Activated naive CD8-positive, alpha-beta T cell treated with anti-CD3 and anti-CD28 coated beads, Interleukin-2, amount 50 U/mL, for 24 hours (primary cell): ENCODE results near the gene EGFR.

Experiments
- ATAC-seq: fragments of 150-1000 bp; cut with Tn5 transposase; one replicate; pipeline ENCODE4 v1.10.0; 2021
- DNase-seq: peaks from one replicate; pipeline ENCODE4 v3.0.0; 2021
- H3K27ac Mint-ChIP-seq: one replicate; pipeline ENCODE4 v1.8.0; 2021; ENCODE audit warnings: mild to moderate bottlenecking, mixed read lengths
- H3K27me3 Mint-ChIP-seq: one replicate; pipeline ENCODE4 v1.8.0; 2021; ENCODE audit warnings: mixed read lengths
- H3K36me3 Mint-ChIP-seq: one replicate; pipeline ENCODE4 v1.8.0; 2021; ENCODE audit warnings: low read depth, mixed read lengths
- H3K4me1 Mint-ChIP-seq: one replicate; pipeline ENCODE4 v1.8.0; 2021; ENCODE audit warnings: mixed read lengths
- H3K4me3 Mint-ChIP-seq: one replicate; pipeline ENCODE4 v1.8.0; 2021; ENCODE audit warnings: mild to moderate bottlenecking, moderate library complexity, mixed read lengths
- H3K9me3 Mint-ChIP-seq: one replicate; pipeline ENCODE4 v1.8.0; 2021; ENCODE audit warnings: mixed read lengths

Gene EGFR

GRCh38 chr7:55099821-55100543 is 81.2 kb downstream of the EGFR start:
- Mint-ChIP-seq H3K4me1 (peaks cover 3% of the 10 kb centered on the region), H3K9me3 (no peaks in the 10 kb centered on the region), H3K4me3 (no peak overlapping the region), H3K36me3 (no peaks in the 10 kb centered on the region), H3K27ac (no peak overlapping the region), H3K27me3 (peaks cover 32% of the 10 kb centered on the region)
- no peak for DNase-seq
- no peak for ATAC-seq

- ATAC-seq, result no peak
- DNase-seq, result no peak
- Mint-ChIP-seq H3K4me3 (no peak overlapping the region), H3K9me3 (no peaks in the 10 kb centered on the region), H3K27ac (no peak overlapping the region), H3K4me1 (peaks cover 6% of the 10 kb centered on the region), H3K36me3 (no peaks in the 10 kb centered on the region), H3K27me3 (peaks cover 28% of the 10 kb centered on the region)
Measured at GRCh38 chr7:55100544-55101327, 81.9 kb downstream of the EGFR start.

- no peaks in the 10 kb centered on the region for H3K36me3 Mint-ChIP-seq
- DNase-seq (no peak), ATAC-seq (no peak)
- no peaks in the 10 kb centered on the region for H3K9me3 Mint-ChIP-seq
- peaks cover 6% of the 10 kb centered on the region for H3K4me1 Mint-ChIP-seq
- H3K27ac Mint-ChIP-seq, result no peak overlapping the region
- H3K27me3 Mint-ChIP-seq, result peaks cover 30% of the 10 kb centered on the region
- no peak overlapping the region for H3K4me3 Mint-ChIP-seq
Measured at GRCh38 chr7:55101359-55101758, 82.5 kb downstream of the EGFR start.

GRCh38 chr7:55104123-55104522 is 85.3 kb downstream of the EGFR start:
- DNase-seq, result no peak
- peaks cover 6% of the 10 kb centered on the region for H3K4me1 Mint-ChIP-seq
- no peak for ATAC-seq
- H3K4me3 Mint-ChIP-seq, result no peak overlapping the region
- no peak overlapping the region for H3K27ac Mint-ChIP-seq
- peaks cover 35% of the 10 kb centered on the region for H3K27me3 Mint-ChIP-seq
- no peaks in the 10 kb centered on the region for H3K36me3 Mint-ChIP-seq
- no peaks in the 10 kb centered on the region for H3K9me3 Mint-ChIP-seq

GRCh38 chr7:55104712-55105433 is 86.1 kb downstream of the EGFR start:
- peaks cover 6% of the 10 kb centered on the region for H3K4me1 Mint-ChIP-seq
- no peak for DNase-seq
- no peaks in the 10 kb centered on the region for H3K36me3 Mint-ChIP-seq
- no peaks in the 10 kb centered on the region for H3K9me3 Mint-ChIP-seq
- H3K27ac Mint-ChIP-seq, result no peak overlapping the region
- peaks cover 34% of the 10 kb centered on the region for H3K27me3 Mint-ChIP-seq
- no peak overlapping the region for H3K4me3 Mint-ChIP-seq
- ATAC-seq, result no peak

- DNase-seq (no peak), ATAC-seq (no peak)
- Mint-ChIP-seq H3K36me3 (no peaks in the 10 kb centered on the region), H3K4me1 (peaks cover 6% of the 10 kb centered on the region), H3K27me3 (peaks cover 34% of the 10 kb centered on the region), H3K4me3 (no peak overlapping the region), H3K27ac (no peak overlapping the region), H3K9me3 (no peaks in the 10 kb centered on the region)
Measured at GRCh38 chr7:55105952-55106351, 87.1 kb downstream of the EGFR start.

- no peak overlapping the region for H3K4me3 Mint-ChIP-seq
- no peak overlapping the region for H3K27ac Mint-ChIP-seq
- H3K9me3 Mint-ChIP-seq, result no peaks in the 10 kb centered on the region
- peaks cover 6% of the 10 kb centered on the region for H3K4me1 Mint-ChIP-seq
- DNase-seq (no peak), ATAC-seq (no peak)
- H3K36me3 Mint-ChIP-seq, result no peaks in the 10 kb centered on the region
- H3K27me3 Mint-ChIP-seq, result peaks cover 18% of the 10 kb centered on the region
Measured at GRCh38 chr7:55107946-55108345, 89.1 kb downstream of the EGFR start.

GRCh38 chr7:55108401-55108800 is 89.6 kb downstream of the EGFR start:
- no peaks in the 10 kb centered on the region for H3K36me3 Mint-ChIP-seq
- no peaks in the 10 kb centered on the region for H3K9me3 Mint-ChIP-seq
- peaks cover 14% of the 10 kb centered on the region for H3K27me3 Mint-ChIP-seq
- H3K4me1 Mint-ChIP-seq, result peaks cover 6% of the 10 kb centered on the region
- H3K27ac Mint-ChIP-seq, result no peak overlapping the region
- no peak overlapping the region for H3K4me3 Mint-ChIP-seq
- ATAC-seq, result no peak
- no peak for DNase-seq

- H3K27me3 Mint-ChIP-seq, result peaks cover 12% of the 10 kb centered on the region
- ATAC-seq, result no peak
- no peaks in the 10 kb centered on the region for H3K36me3 Mint-ChIP-seq
Measured at GRCh38 chr7:55108818-55109217, 90.0 kb downstream of the EGFR start.

GRCh38 chr7:55109404-55110167 is 90.8 kb downstream of the EGFR start:
- no peak for DNase-seq
- no peaks in the 10 kb centered on the region for H3K9me3 Mint-ChIP-seq
- no peak for ATAC-seq
- H3K27ac Mint-ChIP-seq, result no peak overlapping the region
- H3K36me3 Mint-ChIP-seq, result no peaks in the 10 kb centered on the region
- H3K27me3 Mint-ChIP-seq, result peaks cover 11% of the 10 kb centered on the region
- peaks cover 6% of the 10 kb centered on the region for H3K4me1 Mint-ChIP-seq
- H3K4me3 Mint-ChIP-seq, result no peak overlapping the region

More at GRCh38 chr7:55108818-55109217, 90.0 kb downstream of the EGFR start:
- peaks cover 6% of the 10 kb centered on the region for H3K4me1 Mint-ChIP-seq
- no peak for DNase-seq
- no peak overlapping the region for H3K27ac Mint-ChIP-seq
- no peak overlapping the region for H3K4me3 Mint-ChIP-seq
- no peaks in the 10 kb centered on the region for H3K9me3 Mint-ChIP-seq

GRCh38 chr7:55110282-55110992 is 91.6 kb downstream of the EGFR start:
- no peaks in the 10 kb centered on the region for H3K4me1 Mint-ChIP-seq
- ATAC-seq (no peak), DNase-seq (no peak)
- H3K4me3 Mint-ChIP-seq, result no peak overlapping the region
- no peaks in the 10 kb centered on the region for H3K36me3 Mint-ChIP-seq
- peaks cover 9% of the 10 kb centered on the region for H3K27me3 Mint-ChIP-seq
- H3K27ac Mint-ChIP-seq, result no peak overlapping the region
- no peaks in the 10 kb centered on the region for H3K9me3 Mint-ChIP-seq

- DNase-seq, result no peak
- H3K27me3 Mint-ChIP-seq, result peaks cover 9% of the 10 kb centered on the region
- H3K4me3 Mint-ChIP-seq, result no peak overlapping the region
- ATAC-seq, result no peak
- no peaks in the 10 kb centered on the region for H3K9me3 Mint-ChIP-seq
- no peaks in the 10 kb centered on the region for H3K36me3 Mint-ChIP-seq
- no peak overlapping the region for H3K27ac Mint-ChIP-seq
- no peaks in the 10 kb centered on the region for H3K4me1 Mint-ChIP-seq
Measured at GRCh38 chr7:55110993-55111361, 92.2 kb downstream of the EGFR start.

GRCh38 chr7:55112056-55112455 is 93.2 kb downstream of the EGFR start:
- H3K27ac Mint-ChIP-seq, result no peak overlapping the region
- H3K36me3 Mint-ChIP-seq, result no peaks in the 10 kb centered on the region
- H3K4me3 Mint-ChIP-seq, result no peak overlapping the region
- ATAC-seq (no peak), DNase-seq (no peak)
- H3K4me1 Mint-ChIP-seq, result no peaks in the 10 kb centered on the region
- no peaks in the 10 kb centered on the region for H3K9me3 Mint-ChIP-seq
- H3K27me3 Mint-ChIP-seq, result peaks cover 5% of the 10 kb centered on the region
